Small intestine (tissue), 7 donors: ENCODE measurements around the gene FN3K. TPM values are rescaled to one million over a fixed set of nuclear protein-coding genes. Genes with fewer than 3 reads are reported as not detected.

Experiments
- DNase-seq, 2 donors: peaks; one replicate each; pipeline versions ENCODE4 v3.0.0 to v3.0.0-alpha.2; 2013
- FAIRE-seq: peaks from 2 replicates; lab custom pipeline; 2012; peaks lifted over from hg19 to GRCh38; lab: Jason Lieb, UNC
- H3K27ac ChIP-seq, 3 donors: one replicate each; pipeline ENCODE4 v1.5.1; 2013; ENCODE audit warnings: low read length in 2 of 3, mild to moderate bottlenecking in 2 of 3, control low read depth in 1 of 3, inconsistent platforms in 1 of 3, low read depth in 1 of 3, moderate library complexity in 1 of 3
- H3K27me3 ChIP-seq, 3 donors: one replicate each; pipeline ENCODE4 v1.6.1; 2013; ENCODE audit warnings: low read length in 3 of 3, inconsistent platforms in 1 of 3; ENCODE audit not compliant: control insufficient read depth in 3 of 3, insufficient read depth in 3 of 3
- H3K36me3 ChIP-seq, 3 donors: one replicate each; pipeline ENCODE4 v1.6.1; 2013; ENCODE audit warnings: low read length in 3 of 3, inconsistent platforms in 1 of 3, low read depth in 1 of 3, mild to moderate bottlenecking in 1 of 3, moderate library complexity in 1 of 3; ENCODE audit not compliant: control insufficient read depth in 3 of 3, insufficient read depth in 2 of 3
- H3K4me1 ChIP-seq, 3 donors: one replicate each; pipeline ENCODE4 v1.6.1; 2013; ENCODE audit warnings: low read length in 2 of 3, inconsistent platforms in 1 of 3, low read depth in 1 of 3, mild to moderate bottlenecking in 1 of 3, moderate library complexity in 1 of 3; ENCODE audit not compliant: control insufficient read depth in 3 of 3, insufficient read depth in 2 of 3
- H3K4me3 ChIP-seq, 3 donors: one replicate each; pipeline ENCODE4 v1.5.1; 2013; ENCODE audit warnings: low read length in 3 of 3, control low read depth in 1 of 3, inconsistent platforms in 1 of 3, low read depth in 1 of 3, mild to moderate bottlenecking in 1 of 3, moderate library complexity in 1 of 3
- H3K9me3 ChIP-seq, 2 donors: one replicate each; pipeline ENCODE4 v1.6.1; 2013; ENCODE audit warnings: low read depth in 1 of 2, low read length in 1 of 2; ENCODE audit not compliant: control insufficient read depth in 2 of 2, insufficient read depth in 1 of 2
- WGBS, 3 donors: extraction: QIAGEN DNeasy Blood & Tissue Kit; methylation state at CpG; one replicate each; pipeline ENCODE4 v1.1.7; 2013; 5-methylcytosine and 5-hydroxymethylcytosine counted together
- polyA plus RNA-seq, 4 donors: library from polyadenylated mRNA; stranded (reverse) in 3 of 4; unstranded in 1 of 4; fragments of 200-250 nt in 3 of 4; fragments of 120-200 nt in 1 of 4; gene quantifications; one replicate each; pipeline versions ENCODE4 v1.2.1 to v1.2.3, GENCODE V29; 2013
- donor health status: healthy with polysubstance abuse.
- donor health status: control.
- donor health status: control.
- donor health status: Bipolar disorder and iron deficiency.
- donor health status: healthy.

The FN3K gene
- polyA plus RNA-seq, 4 donors = 17.9 to 261 (median 23.5) TPM

DNA sequence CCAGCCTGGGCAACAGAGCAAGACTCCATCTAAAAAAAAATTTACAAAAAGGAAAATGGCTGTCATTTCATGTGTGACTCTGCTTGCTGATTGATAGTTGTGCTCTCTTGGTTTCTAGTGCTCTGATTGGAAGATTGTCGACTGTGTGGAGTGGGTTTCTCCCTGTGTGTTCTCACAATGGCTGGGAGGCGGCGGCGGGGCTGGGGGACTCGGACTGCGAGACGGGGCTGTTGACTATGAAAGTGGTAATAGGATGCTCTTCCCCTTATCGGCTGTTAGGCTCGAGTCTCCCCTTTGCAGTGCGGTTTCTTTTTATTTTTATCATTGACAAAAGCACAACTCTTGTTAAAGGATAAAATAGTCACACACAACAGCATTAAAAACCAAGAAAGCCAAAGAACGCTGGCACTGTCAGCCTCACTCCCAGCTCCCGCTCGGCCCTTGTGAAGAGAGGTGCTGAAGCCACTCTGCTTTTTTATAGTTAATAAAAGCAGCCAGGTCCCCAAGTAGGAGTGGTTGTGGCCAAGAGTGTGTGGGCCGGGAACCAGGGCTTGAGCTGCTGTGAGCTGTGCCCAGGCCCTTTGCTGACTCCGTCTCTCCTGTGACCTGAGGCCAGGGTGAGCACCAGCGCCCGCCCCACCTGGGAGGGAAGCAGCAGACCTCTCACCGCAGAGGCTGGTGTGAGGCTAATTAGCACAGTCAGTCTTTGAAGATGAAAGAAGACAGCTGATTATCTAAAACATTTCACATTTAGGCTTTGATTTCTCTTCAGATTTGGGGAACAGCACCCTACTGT, 53.0 kb downstream of the FN3K start:
- DNase-seq (no peak), FAIRE-seq (no peak)
- peaks cover 0 to 67% (median under 1%) of the 10 kb centered on the region in 3 donors for H3K36me3 ChIP-seq
- H3K4me1 ChIP-seq = no peaks in the 10 kb centered on the region
- H3K9me3 ChIP-seq = no peaks in the 10 kb centered on the region
- H3K27ac ChIP-seq = no peak overlapping the region
- no peaks in the 10 kb centered on the region for H3K27me3 ChIP-seq
- H3K4me3 ChIP-seq = no peak overlapping the region
- WGBS, 3 donors = 91 to 97% (median 94%) methylated on average over 18 of the region's 18 CpGs

- H3K36me3 ChIP-seq = peaks cover 0 to 66% (median 0%) of the 10 kb centered on the region in 3 donors
- DNase-seq (no peak), FAIRE-seq (no peak)
- H3K9me3 ChIP-seq = no peaks in the 10 kb centered on the region
- no peaks in the 10 kb centered on the region for H3K4me1 ChIP-seq
- no peaks in the 10 kb centered on the region for H3K27me3 ChIP-seq
- 92 to 94% (median 93%) methylated on average over 19 of the region's 19 CpGs for WGBS, 3 donors
- H3K4me3 ChIP-seq = no peak overlapping the region
- no peak overlapping the region for H3K27ac ChIP-seq
Measured at GRCh38 chr17:82789051-82789592, 53.7 kb downstream of the FN3K start.

- H3K36me3 ChIP-seq = peaks cover 0 to 63% (median 0%) of the 10 kb centered on the region in 3 donors
- H3K27ac ChIP-seq = no peak overlapping the region
- H3K9me3 ChIP-seq = no peaks in the 10 kb centered on the region
- no peak overlapping the region for H3K4me3 ChIP-seq
- 94 to 97% (median 95%) methylated on average over 18 of the region's 18 CpGs for WGBS, 3 donors
- DNase-seq (no peak), FAIRE-seq (no peak)
- H3K4me1 ChIP-seq = no peaks in the 10 kb centered on the region
- H3K27me3 ChIP-seq = no peaks in the 10 kb centered on the region
Measured at GRCh38 chr17:82789806-82790205, 54.4 kb downstream of the FN3K start.

DNA sequence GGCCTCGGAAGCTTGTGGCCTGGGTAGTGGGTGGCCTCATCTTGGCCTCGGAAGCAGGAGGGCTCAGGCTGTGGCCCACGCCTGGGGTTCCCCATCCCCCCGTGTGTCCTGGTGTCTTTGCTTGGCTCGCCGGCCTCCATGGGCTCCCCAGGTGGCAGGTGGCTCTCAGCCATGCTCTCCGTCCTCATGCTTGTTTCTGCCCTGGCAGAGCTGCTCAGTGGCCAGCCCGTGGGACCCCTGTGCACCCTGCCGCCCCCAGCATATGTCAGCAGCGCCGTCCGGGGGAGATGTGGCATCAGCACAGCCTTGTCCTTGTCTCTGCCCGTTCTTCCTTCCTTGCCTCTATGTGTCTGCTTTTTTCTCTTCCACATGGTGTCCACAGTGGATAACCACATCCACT, 55.0 kb downstream of the FN3K start:
- Histone ChIP-seq H3K27me3 (no peaks in the 10 kb centered on the region), H3K9me3 (no peaks in the 10 kb centered on the region), H3K27ac (no peak overlapping the region), H3K4me1 (no peaks in the 10 kb centered on the region), H3K36me3 (peaks cover 0 to 69% (median 0%) of the 10 kb centered on the region in 3 donors), H3K4me3 (no peak overlapping the region)
- FAIRE-seq = no peak
- DNase-seq = no peak
- 96 to 97% (median 96%) methylated on average over 13 of the region's 13 CpGs for WGBS, 3 donors

- no peaks in the 10 kb centered on the region for H3K27me3 ChIP-seq
- FAIRE-seq (no peak), DNase-seq (no peak)
- H3K9me3 ChIP-seq = no peaks in the 10 kb centered on the region
- no peak overlapping the region for H3K27ac ChIP-seq
- H3K36me3 ChIP-seq = peaks cover 0 to 68% (median 0%) of the 10 kb centered on the region in 3 donors
- WGBS, 3 donors = 90 to 94% (median 91%) methylated on average over 12 of the region's 12 CpGs
- no peaks in the 10 kb centered on the region for H3K4me1 ChIP-seq
- no peak overlapping the region for H3K4me3 ChIP-seq
Measured at GRCh38 chr17:82791532-82791931, 56.1 kb downstream of the FN3K start.

- H3K36me3 ChIP-seq = peaks cover 0 to 63% (median 0%) of the 10 kb centered on the region in 3 donors
- no peaks in the 10 kb centered on the region for H3K27me3 ChIP-seq
- no peak for FAIRE-seq
- DNase-seq = no peak
- H3K4me1 ChIP-seq = no peaks in the 10 kb centered on the region
- WGBS, 3 donors = 80 to 93% (median 90%) methylated on average over 15 of the region's 15 CpGs
- no peaks in the 10 kb centered on the region for H3K9me3 ChIP-seq
- H3K4me3 ChIP-seq = no peak overlapping the region
- peak overlapping the region in 1 of 3 donors; percentile 56 for H3K27ac ChIP-seq
Measured at GRCh38 chr17:82793974-82794630, 58.7 kb downstream of the FN3K start.

DNA sequence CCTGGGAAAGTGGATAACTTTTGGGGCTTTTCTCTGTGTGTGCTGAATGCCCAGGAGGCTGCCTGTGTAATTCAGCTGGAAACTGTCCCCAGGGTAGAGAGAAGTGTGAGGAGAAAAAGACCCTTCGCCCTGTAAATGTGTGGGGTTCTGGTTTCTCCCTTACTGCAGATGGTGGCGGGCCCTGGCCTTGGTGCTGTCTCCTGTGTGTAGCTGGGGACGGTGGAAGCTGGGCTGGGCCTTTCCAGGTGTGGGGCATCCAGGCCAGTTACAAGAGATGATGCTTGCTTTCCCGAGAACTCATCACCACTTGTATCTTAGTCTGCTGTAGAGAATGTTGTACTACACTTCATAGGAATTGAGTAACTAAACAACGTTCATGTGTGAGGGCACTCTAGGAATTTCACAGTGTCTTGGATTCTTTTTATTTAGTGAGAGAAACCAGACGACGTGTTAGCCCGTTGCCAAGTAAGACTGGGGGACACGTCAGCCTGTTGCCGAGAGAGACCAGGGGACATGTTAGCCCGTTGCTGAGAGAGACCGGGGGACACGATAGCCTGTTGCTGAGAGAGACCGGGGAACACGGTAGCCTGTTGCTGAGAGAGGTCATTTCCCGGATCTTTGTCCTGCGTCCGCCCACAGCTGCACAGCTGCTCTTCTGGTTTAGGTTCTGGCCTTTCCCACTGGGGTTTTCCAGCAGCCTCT, 59.5 kb downstream of the FN3K start:
- FAIRE-seq (no peak), DNase-seq (peak in 1 of 2 donors; percentile 24)
- H3K9me3 ChIP-seq = no peaks in the 10 kb centered on the region
- peaks cover 0 to 61% (median 0%) of the 10 kb centered on the region in 3 donors for H3K36me3 ChIP-seq
- H3K27me3 ChIP-seq = no peaks in the 10 kb centered on the region
- H3K27ac ChIP-seq = peak overlapping the region in 2 of 3 donors; percentile 17 to 56
- no peaks in the 10 kb centered on the region for H3K4me1 ChIP-seq
- 80 to 94% (median 88%) methylated on average over 18 of the region's 18 CpGs for WGBS, 3 donors
- no peak overlapping the region for H3K4me3 ChIP-seq

GRCh38 chr17:82795615-82796014, 60.2 kb downstream of the FN3K start:
- WGBS, 3 donors = 59 to 80% (median 65%) methylated on average over 14 of the region's 14 CpGs
- Histone ChIP-seq H3K36me3 (peaks cover 0 to 62% (median 2%) of the 10 kb centered on the region in 3 donors), H3K27ac (peak overlapping the region in 1 of 3 donors; percentile 56), H3K9me3 (no peaks in the 10 kb centered on the region), H3K4me1 (no peaks in the 10 kb centered on the region), H3K4me3 (no peak overlapping the region), H3K27me3 (no peaks in the 10 kb centered on the region)
- peak in 1 of 2 donors; percentile 47 for DNase-seq
- FAIRE-seq = no peak
